SIG-M5 treated with dmso at 0.1 percent for 504 hours (cell line): Measurements from ENCODE around the gene LRRN4CL.

Source experiments
- DNase-seq: peaks from one replicate; lab custom pipeline; 2025; ENCODE audit not compliant: unreplicated experiment; lab: John Stamatoyannopoulos, UW

Gene LRRN4CL

DNA sequence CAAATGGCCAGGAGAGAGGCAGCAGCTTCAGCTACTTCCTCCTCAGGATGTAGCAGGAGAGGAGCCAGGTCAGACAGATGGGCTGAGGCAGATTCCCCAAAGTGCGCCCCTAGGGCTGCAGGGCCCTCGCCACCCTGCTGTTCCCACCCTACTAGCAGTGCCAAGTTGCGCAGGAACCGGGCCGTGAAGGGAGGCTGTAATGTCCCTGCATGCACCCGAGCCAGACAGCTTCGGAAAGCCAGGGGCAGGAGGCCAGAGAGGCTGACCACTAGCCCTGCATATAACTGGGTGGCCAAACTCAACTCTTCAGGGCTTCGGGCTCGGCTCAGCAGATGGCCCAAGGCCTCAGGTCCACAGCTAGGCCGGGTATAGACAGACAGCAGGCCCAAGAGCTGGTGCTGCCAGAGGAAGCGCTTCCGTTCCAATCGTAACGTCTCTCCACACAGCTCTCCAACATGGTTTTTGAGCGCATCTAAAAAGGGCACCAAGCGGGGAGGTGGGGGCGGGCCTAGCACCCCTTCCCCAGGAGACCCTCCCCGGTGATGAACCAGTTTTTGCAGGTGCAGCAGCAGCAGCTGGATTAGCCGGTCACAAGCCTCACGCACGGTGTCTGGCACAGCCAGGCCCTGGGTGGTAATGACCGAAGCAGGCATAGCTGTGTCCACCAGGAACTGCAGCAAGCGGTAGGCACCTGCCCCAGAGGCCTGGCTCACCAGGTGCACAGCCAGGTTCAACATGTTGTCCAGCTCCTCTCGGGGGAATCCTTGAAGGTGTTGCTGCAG lies 41.0 kb downstream of the LRRN4CL start:
- DNase-seq, result no peak

DNA sequence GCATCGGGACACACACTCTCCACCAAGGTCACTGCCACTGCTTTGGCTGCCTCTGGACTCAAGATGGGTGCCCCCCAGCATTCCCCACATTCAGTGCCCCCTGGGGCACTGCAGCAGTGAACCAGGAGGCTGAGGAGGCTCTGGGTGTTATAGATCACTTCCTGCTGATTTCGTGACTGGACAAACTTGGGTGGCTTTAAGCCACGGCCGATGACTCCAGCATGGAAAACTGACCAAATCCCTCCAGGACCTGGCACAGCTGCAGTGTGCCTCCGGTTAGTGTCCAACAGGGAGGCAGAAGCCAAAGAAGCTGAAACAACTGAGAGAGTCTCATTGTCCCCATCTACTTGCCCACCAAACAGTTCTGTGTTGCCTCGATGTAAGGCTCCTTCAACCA lies 41.7 kb downstream of the LRRN4CL start:
- no peak for DNase-seq

DNA sequence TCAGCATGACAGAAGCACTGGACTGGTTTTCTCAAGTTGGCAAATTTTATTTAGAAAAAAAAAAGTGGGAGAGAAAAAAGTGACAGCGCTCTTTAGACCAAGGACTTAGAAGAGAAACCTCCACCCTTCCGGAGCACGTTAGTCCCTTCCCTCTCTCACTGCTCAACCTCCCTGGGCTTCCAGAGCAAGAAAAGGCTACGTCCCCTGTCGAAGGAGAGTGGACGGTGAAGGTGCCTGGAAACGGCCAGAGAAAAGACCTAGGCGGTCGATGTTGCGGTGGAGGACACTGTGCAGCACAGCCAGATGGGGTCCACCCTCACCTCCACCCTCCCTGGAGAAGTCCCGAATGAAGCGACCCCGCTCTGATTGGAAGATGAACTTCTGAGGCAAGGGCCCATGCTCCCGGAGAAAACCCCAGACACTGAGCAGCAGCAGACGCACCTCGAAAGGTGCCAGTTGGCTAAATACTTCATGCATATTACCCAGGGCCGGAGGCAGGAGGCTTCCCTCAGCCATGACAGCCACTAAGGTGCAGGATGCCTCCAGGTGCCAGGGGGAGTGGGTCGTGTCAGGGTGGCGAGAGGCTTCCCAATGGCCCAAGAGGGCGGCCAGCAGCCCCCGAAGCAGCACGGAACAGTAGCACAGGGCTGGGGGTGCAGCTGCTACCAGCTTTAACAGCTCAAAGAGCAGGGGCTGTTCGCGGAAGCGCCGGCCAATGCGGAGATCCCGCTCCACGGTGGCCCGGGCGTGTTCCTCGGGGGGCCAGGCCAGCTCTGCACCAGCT lies 42.3 kb downstream of the LRRN4CL start:
- DNase-seq, result no peak

DNA sequence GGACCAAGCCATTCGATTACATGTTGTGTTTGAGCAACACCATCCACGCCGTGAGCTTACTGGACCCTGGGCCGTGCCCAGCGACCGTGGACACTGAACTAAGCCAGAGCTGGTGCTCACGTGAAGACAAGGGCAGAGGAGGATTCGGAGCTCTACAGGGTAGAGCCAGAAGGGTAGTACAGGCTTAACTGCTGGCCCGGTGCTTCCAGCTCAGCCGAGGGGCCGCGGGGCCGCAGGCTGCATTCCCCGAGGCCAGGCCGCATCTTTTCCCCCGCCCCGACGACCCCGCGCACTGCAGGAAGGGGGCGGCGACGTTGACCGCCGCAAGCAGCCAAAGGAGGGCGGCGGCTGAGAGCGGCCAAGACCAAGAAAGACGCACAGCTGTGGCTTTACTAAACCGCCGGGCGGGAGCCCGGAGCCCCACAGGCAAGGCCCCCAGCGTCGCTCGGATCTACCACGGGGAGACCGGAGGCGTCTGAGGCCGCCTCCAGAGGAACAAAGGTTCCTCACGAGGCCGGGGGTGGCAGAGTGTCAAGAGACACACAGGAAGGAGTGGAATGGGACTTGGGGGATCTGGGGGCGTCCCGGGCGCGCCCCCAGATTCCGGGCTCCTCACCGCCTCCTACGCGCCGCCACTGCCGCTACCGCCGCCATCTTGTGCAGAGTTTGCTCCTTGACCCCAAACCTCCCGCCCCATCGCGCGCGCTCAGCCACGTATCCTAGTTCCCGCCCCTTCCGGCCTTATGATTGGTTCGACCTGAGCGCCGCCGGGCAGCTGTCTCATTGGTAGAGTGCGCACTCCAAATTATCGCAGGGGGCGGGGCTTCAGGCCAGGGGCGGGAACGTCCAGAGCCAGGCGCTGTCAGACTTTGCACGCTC lies 43.1 kb downstream of the LRRN4CL start, which contains the start of gene GANAB:
TSS of gene GANAB (minus strand) at position 668 of the 879 bp plus-strand sequence. CDS start at position 654, 14 bp downstream.
- peak; percentile 97 for DNase-seq

DNA sequence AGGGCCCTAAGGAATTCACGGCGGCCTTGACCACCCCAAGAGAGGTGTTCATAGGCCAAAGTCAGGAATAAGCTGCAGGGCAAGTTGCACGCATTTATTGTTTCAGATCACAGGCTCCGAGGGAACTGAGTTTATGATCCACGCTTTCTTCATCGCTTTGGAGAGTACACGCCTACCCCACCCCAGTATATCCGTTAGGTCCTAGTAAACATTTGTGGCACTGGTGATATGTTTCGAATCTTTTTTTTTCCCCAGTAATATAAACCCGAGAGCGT lies 43.7 kb downstream of the LRRN4CL start:
- DNase-seq, result no peak

DNA sequence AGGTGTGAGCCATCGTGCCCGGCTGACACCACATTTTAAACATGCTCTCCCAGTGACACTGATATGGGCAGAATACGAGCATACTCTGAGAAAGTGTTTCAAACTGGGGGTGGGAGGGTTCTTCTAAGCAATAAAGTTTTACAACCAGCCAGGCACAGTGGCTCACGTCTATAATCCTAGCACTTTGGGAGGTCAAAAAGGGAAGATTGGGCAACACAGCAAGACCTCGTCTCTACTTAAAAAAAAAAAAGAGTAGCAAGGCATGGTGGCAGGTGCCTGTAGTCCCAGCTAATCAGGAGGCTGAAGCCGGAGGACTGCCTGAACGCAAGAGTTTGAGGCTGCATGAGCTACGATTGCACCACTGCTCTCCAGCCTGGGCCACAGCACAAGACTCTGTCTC lies 45.1 kb downstream of the LRRN4CL start:
- DNase-seq, result peak; percentile 16
